IPS-18a (cell line): Measurements from ENCODE around the gene IL17REL.

Source experiments
- H3K27ac ChIP-seq: one replicate; pipeline ENCODE4 v1.5.1; 2013; ENCODE audit warnings: low read length
- H3K27me3 ChIP-seq: one replicate; pipeline ENCODE4 v1.6.1; 2013; ENCODE audit warnings: mild to moderate bottlenecking, low read length; ENCODE audit not compliant: control insufficient read depth, insufficient read depth
- H3K36me3 ChIP-seq: one replicate; pipeline ENCODE4 v1.6.1; 2013; ENCODE audit warnings: low read depth, low read length; ENCODE audit not compliant: control insufficient read depth
- H3K4me1 ChIP-seq: one replicate; pipeline ENCODE4 v1.6.1; 2013; ENCODE audit warnings: low read depth, low read length; ENCODE audit not compliant: control insufficient read depth
- H3K4me3 ChIP-seq: one replicate; pipeline ENCODE4 v1.5.1; 2013; ENCODE audit warnings: low read length
- H3K9ac ChIP-seq: one replicate; pipeline ENCODE4 v1.6.1; 2013; ENCODE audit warnings: mild to moderate bottlenecking, low read length, moderate library complexity
- H3K9me3 ChIP-seq: one replicate; pipeline ENCODE4 v1.6.1; 2013; ENCODE audit warnings: low read depth, low read length; ENCODE audit not compliant: control insufficient read depth

The IL17REL gene

GRCh38 chr22:50041361-50042065, 28.9 kb upstream of the IL17REL start:
- Histone ChIP-seq H3K27me3 (no peaks in the 10 kb centered on the region), H3K9ac (no peak overlapping the region), H3K27ac (no peak overlapping the region)

DNA sequence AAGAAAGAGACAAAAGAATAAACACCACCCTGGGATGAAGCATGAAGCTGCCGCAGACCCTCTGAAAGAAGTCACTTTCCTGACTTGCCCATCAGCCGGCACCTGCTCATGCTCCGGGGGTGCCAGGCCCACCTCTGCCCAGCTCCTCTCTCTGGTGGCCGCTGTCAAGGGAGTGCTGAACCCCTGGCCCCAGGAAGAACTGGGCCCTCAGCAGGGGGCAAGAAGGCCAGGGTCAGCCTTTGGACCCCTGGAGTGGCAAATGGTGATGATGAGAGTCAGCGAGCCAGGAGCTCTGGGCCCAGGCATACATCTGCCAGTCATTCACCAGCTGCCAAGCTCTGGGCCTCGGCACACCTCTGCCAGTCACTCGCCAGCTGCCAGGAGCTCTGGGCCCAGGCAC, 28.2 kb upstream of the IL17REL start:
- Histone ChIP-seq H3K4me1 (no peaks in the 10 kb centered on the region), H3K9me3 (no peaks in the 10 kb centered on the region), H3K4me3 (no peak overlapping the region), H3K27ac (no peak overlapping the region), H3K27me3 (no peaks in the 10 kb centered on the region), H3K36me3 (no peaks in the 10 kb centered on the region), H3K9ac (no peak overlapping the region)

More at GRCh38 chr22:50041361-50042065, 28.9 kb upstream of the IL17REL start:
- Histone ChIP-seq H3K9me3 (no peaks in the 10 kb centered on the region), H3K36me3 (no peaks in the 10 kb centered on the region), H3K4me1 (no peaks in the 10 kb centered on the region), H3K4me3 (no peak overlapping the region)

DNA sequence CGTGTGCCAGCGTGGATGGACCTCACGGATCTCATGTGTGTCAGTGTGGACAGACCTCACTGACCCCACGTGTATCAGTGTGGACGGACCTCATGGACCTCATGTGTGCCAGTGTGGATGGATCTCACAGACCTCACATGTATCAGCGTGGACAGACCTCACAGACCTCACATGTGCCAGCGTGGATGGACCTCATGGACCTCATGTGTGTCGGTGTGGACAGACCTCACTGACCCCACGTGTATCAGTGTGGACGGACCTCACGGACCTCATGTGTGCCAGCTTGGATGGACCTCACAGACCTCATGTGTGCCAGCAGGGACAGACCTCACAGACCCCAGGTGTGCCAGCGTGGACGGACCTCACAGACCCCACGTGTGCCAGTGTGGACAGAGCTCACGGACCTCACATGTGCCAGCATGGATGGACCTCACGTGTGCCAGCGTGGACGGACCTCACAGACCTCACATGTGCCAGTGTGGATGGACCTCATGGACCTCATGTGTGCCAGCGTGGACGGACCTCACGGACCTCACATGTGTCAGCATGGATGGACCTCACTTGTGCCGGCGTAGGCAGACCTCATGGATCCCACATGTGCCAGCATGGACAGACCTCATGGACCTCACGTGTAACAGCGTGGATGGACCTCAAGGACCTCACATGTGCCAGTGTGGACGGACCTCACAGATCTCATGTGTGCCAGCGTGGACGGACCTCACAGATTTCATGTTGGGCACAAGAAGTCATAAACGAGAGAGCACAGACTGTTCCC, 27.3 kb upstream of the IL17REL start:
- Histone ChIP-seq H3K36me3 (no peaks in the 10 kb centered on the region), H3K27me3 (no peaks in the 10 kb centered on the region), H3K9me3 (no peaks in the 10 kb centered on the region), H3K4me3 (no peak overlapping the region), H3K27ac (no peak overlapping the region), H3K9ac (no peak overlapping the region), H3K4me1 (no peaks in the 10 kb centered on the region)

DNA sequence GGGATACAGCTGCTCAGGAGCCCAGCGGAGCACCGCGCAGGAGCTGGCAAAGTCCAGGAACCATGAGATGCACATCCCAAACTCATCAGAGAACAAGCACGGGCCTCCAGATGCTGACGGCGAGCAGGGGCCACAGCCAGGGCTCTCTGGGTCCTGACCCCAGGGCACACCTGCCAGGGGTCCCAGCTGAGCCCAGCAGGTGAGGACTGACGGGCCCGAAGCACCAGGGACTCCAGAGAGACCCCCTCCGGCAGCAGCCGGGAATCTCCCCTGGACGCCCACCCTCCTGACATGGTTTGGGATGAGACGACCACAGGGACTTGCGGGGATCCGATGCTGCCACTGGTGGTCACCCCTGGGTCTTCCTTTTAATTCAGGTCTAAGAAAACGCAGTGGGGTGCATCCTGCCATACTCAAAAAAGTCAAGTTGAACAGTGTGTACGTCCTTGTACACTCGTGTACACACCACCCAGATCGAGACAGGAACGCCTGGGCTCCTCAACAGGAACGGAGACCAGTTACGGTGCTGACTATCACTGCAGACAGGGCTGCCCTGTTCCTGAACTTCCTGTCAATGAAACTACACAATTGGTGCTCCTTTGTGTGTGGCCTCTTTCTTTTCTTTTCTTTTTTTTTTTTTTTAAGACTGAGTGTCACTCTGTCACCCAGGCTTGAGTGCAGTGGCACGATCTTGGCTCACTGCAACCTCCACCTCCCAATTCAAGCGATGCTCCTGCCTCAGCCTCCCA, 23.6 kb upstream of the IL17REL start:
- no peak overlapping the region for H3K9ac ChIP-seq
- H3K4me3 ChIP-seq = no peak overlapping the region
- peaks cover 1% of the 10 kb centered on the region for H3K27me3 ChIP-seq
- no peaks in the 10 kb centered on the region for H3K36me3 ChIP-seq
- H3K4me1 ChIP-seq = no peaks in the 10 kb centered on the region
- H3K27ac ChIP-seq = no peak overlapping the region
- no peaks in the 10 kb centered on the region for H3K9me3 ChIP-seq

DNA sequence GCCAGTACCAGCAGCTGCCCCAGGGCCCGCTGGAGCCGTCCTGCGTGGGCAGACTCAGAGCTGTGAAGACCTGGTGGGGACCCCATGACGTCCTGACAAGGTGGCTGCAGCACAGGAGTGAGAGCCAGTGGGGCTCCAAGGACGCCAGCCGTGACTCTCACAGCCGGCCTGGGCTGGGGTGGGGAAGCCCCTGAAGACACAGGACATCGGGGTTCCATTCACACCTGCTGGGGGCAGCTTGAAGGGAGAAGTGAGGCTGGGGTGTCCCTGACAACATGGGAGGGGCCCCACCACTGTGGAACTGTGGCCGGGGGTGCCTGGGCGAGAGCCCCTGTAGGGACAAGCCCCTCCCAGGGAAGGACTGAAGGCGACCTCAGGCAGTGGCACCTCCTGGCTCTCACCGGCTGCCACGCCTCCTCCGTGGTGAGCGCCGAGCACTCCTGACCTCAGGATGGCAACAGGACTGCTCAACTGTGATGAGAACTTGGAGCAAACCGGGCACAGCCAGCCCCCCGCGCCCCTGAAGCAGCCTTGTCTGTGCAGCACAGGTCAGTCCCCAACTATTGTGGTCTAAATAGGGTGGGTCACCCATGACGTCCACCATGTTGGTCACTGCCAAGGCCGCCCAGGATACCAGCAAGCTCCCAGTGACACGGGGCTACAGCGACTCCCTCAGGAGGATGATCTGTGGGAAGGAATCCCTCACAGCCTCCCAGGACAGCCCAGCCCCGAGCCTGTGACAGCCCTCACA, 22.7 kb upstream of the IL17REL start:
- Histone ChIP-seq H3K4me3 (no peak overlapping the region), H3K27ac (no peak overlapping the region), H3K36me3 (no peaks in the 10 kb centered on the region), H3K9me3 (no peaks in the 10 kb centered on the region), H3K27me3 (peaks cover 10% of the 10 kb centered on the region), H3K9ac (no peak overlapping the region), H3K4me1 (no peaks in the 10 kb centered on the region)

GRCh38 chr22:50034126-50035081, 21.8 kb upstream of the IL17REL start:
- no peak overlapping the region for H3K4me3 ChIP-seq
- no peak overlapping the region for H3K9ac ChIP-seq
- peaks cover 17% of the 10 kb centered on the region for H3K27me3 ChIP-seq
- no peaks in the 10 kb centered on the region for H3K36me3 ChIP-seq
- H3K27ac ChIP-seq = no peak overlapping the region
- H3K4me1 ChIP-seq = no peaks in the 10 kb centered on the region
- H3K9me3 ChIP-seq = no peaks in the 10 kb centered on the region

GRCh38 chr22:50032941-50033601, 20.5 kb upstream of the IL17REL start:
- Histone ChIP-seq H3K9ac (no peak overlapping the region), H3K27me3 (peaks cover 24% of the 10 kb centered on the region)

DNA sequence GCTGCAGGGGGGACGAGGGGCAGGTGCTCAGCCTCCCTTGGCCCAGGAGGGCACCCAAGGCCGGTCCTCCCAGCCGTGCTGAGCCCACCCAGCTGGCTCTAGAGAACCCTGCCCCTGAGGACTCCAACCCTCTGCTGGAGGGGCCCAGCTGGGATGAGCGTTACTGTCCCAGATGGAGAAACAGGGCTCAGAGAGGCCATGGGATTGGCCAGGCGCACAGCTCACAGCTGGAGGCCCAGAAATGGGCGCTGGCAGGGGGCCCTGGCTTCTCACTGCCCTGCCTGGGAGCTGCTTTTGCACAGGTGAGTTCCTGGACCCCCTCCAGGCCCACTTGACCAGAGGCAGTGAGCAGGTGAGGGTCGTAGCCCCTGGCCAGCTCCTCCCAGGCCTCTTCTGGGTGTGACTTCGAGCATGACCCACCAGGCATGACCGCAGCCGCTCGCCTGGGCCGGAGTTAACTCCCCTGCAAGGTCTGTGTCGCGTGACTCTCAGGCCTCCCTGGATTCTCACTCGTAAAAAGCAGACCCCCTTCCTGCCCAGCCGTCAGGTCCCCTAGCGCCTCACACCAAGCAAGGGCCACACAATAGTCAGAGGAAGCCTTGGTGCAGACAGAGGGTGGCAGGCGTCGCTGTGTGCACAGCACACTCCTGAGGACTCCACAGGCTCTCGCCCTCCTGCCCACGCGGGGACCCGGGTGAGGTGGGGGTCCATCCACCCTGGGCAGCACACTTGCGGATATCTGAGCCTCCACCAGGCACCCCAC, 19.7 kb upstream of the IL17REL start:
- Histone ChIP-seq H3K27me3 (peaks cover 26% of the 10 kb centered on the region), H3K36me3 (no peaks in the 10 kb centered on the region), H3K9me3 (no peaks in the 10 kb centered on the region), H3K4me1 (no peaks in the 10 kb centered on the region), H3K27ac (no peak overlapping the region), H3K4me3 (no peak overlapping the region), H3K9ac (no peak overlapping the region)

More at GRCh38 chr22:50032941-50033601, 20.5 kb upstream of the IL17REL start:
- Histone ChIP-seq H3K27ac (no peak overlapping the region), H3K4me3 (no peak overlapping the region), H3K4me1 (no peaks in the 10 kb centered on the region), H3K36me3 (no peaks in the 10 kb centered on the region), H3K9me3 (no peaks in the 10 kb centered on the region)

- Histone ChIP-seq H3K27ac (no peak overlapping the region), H3K9me3 (no peaks in the 10 kb centered on the region), H3K36me3 (no peaks in the 10 kb centered on the region), H3K27me3 (peaks cover 26% of the 10 kb centered on the region), H3K4me1 (no peaks in the 10 kb centered on the region), H3K9ac (no peak overlapping the region), H3K4me3 (no peak overlapping the region)
Measured at GRCh38 chr22:50031189-50032091, 18.9 kb upstream of the IL17REL start.
